Dendritic cell treated with granulocyte-macrophage colony-stimulating factor and Interleukin-4, amounts not matched to agents 40 ng/mL and 50 ng/mL, for 4 days (primary cell): ENCODE results near the gene COLEC11.
A peak's percentile ranks its signal among the peaks of the same experiment; 100 is the strongest.
"Not testable (repeated sequence)": the region's sequence is repeated elsewhere in the genome, so short reads cannot be mapped to it uniquely, and the experiment has no call there.

Source experiments
- H3K27ac Mint-ChIP-seq: one replicate; pipeline ENCODE4 v1.8.0; 2022; ENCODE audit warnings: mild to moderate bottlenecking, mixed read lengths
- H3K27me3 Mint-ChIP-seq: one replicate; pipeline ENCODE4 v1.8.0; 2022; ENCODE audit warnings: mild to moderate bottlenecking, mixed read lengths
- H3K36me3 Mint-ChIP-seq: one replicate; pipeline ENCODE4 v1.8.0; 2022; ENCODE audit warnings: low read depth, mixed read lengths
- H3K4me1 Mint-ChIP-seq: one replicate; pipeline ENCODE4 v1.8.0; 2022; ENCODE audit warnings: low read depth, mixed read lengths
- H3K4me3 Mint-ChIP-seq: one replicate; pipeline ENCODE4 v1.8.0; 2022; ENCODE audit warnings: mild to moderate bottlenecking, moderate library complexity, mixed read lengths
- H3K9me3 Mint-ChIP-seq: one replicate; pipeline ENCODE4 v1.8.0; 2022; ENCODE audit warnings: mixed read lengths
- intact Hi-C: fragments of 100-400 bp; cut with micrococcal nuclease; formaldehyde crosslinking; loops from one replicate; pipeline ENCODE4 v1.15.0; 2022

The COLEC11 gene

GRCh38 chr2:3575534-3576262 lies 19.2 kb upstream of the COLEC11 start:
- intact Hi-C loops: loop anchor here (1.0 to 5.0 kb wide), 3 partner anchors 17 to 198 kb away; partner anchors contain the start of genes ADI1, EIPR1, RNASEH1 and TRAPPC12
- Mint-ChIP-seq H3K27me3 (peaks cover 1% of the 10 kb centered on the region), H3K27ac (peak overlapping the region; percentile 93), H3K36me3 (peaks cover 59% of the 10 kb centered on the region), H3K4me3 (peak overlapping the region; percentile 89), H3K9me3 (no peaks in the 10 kb centered on the region), H3K4me1 (peaks cover 42% of the 10 kb centered on the region)

GRCh38 chr2:3576263-3576630 lies 18.7 kb upstream of the COLEC11 start:
- intact Hi-C loops: loop anchor here (5.0 kb wide), 1 partner anchor 199 kb away; the partner anchor contains the start of genes EIPR1 and TRAPPC12
- H3K36me3 Mint-ChIP-seq: peaks cover 65% of the 10 kb centered on the region
- H3K4me3 Mint-ChIP-seq: peak overlapping the region; percentile 89
- H3K27me3 Mint-ChIP-seq, H3K9me3 Mint-ChIP-seq: not testable (repeated sequence)
- peak overlapping the region; percentile 93 for H3K27ac Mint-ChIP-seq
- H3K4me1 Mint-ChIP-seq: peaks cover 42% of the 10 kb centered on the region

GRCh38 chr2:3578987-3579386 lies 15.9 kb upstream of the COLEC11 start:
- intact Hi-C loops: loop anchor here (5.0 kb wide), 1 partner anchor 202 kb away; the partner anchor contains the start of genes EIPR1 and TRAPPC12
- no peaks in the 10 kb centered on the region for H3K9me3 Mint-ChIP-seq
- peaks cover 1% of the 10 kb centered on the region for H3K27me3 Mint-ChIP-seq
- no peak overlapping the region for H3K27ac Mint-ChIP-seq
- H3K36me3 Mint-ChIP-seq: peaks cover 80% of the 10 kb centered on the region
- H3K4me3 Mint-ChIP-seq: no peak overlapping the region
- H3K4me1 Mint-ChIP-seq: peaks cover 42% of the 10 kb centered on the region

- H3K9me3 Mint-ChIP-seq: no peaks in the 10 kb centered on the region
- H3K27ac Mint-ChIP-seq: no peak overlapping the region
- H3K36me3 Mint-ChIP-seq: peaks cover 78% of the 10 kb centered on the region
- no peak overlapping the region for H3K4me3 Mint-ChIP-seq
- intact Hi-C loops: no loop called here
- H3K27me3 Mint-ChIP-seq: no peaks in the 10 kb centered on the region
- H3K4me1 Mint-ChIP-seq: peaks cover 42% of the 10 kb centered on the region
Observed at GRCh38 chr2:3580449-3580848, 14.5 kb upstream of the COLEC11 start.

GRCh38 chr2:3581367-3582262 lies 13.3 kb upstream of the COLEC11 start:
- Mint-ChIP-seq H3K36me3 (peaks cover 67% of the 10 kb centered on the region), H3K27me3 (no peaks in the 10 kb centered on the region), H3K4me3 (no peak overlapping the region), H3K27ac (no peak overlapping the region), H3K4me1 (peaks cover 31% of the 10 kb centered on the region), H3K9me3 (no peaks in the 10 kb centered on the region)
- intact Hi-C loops: no loop called here

- intact Hi-C loops: no loop called here
- Mint-ChIP-seq H3K27ac (no peak overlapping the region), H3K9me3 (no peaks in the 10 kb centered on the region), H3K36me3 (peaks cover 42% of the 10 kb centered on the region), H3K27me3 (no peaks in the 10 kb centered on the region), H3K4me3 (no peak overlapping the region), H3K4me1 (peaks cover 6% of the 10 kb centered on the region)
Observed at GRCh38 chr2:3584076-3584475, 10.8 kb upstream of the COLEC11 start.

GRCh38 chr2:3584608-3585260 lies 10.2 kb upstream of the COLEC11 start:
- Mint-ChIP-seq H3K36me3 (peaks cover 36% of the 10 kb centered on the region), H3K27me3 (no peaks in the 10 kb centered on the region), H3K4me1 (no peaks in the 10 kb centered on the region), H3K27ac (no peak overlapping the region), H3K4me3 (no peak overlapping the region), H3K9me3 (no peaks in the 10 kb centered on the region)
- intact Hi-C loops: no loop called here

- Mint-ChIP-seq H3K4me1 (no peaks in the 10 kb centered on the region), H3K4me3 (no peak overlapping the region), H3K9me3 (no peaks in the 10 kb centered on the region), H3K36me3 (peaks cover 28% of the 10 kb centered on the region), H3K27ac (no peak overlapping the region), H3K27me3 (no peaks in the 10 kb centered on the region)
- intact Hi-C loops: no loop called here
Observed at GRCh38 chr2:3585261-3586109, 9.4 kb upstream of the COLEC11 start.

GRCh38 chr2:3586220-3586619 lies 8.7 kb upstream of the COLEC11 start:
- intact Hi-C loops: no loop called here
- no peak overlapping the region for H3K27ac Mint-ChIP-seq
- no peaks in the 10 kb centered on the region for H3K9me3 Mint-ChIP-seq
- H3K4me1 Mint-ChIP-seq: no peaks in the 10 kb centered on the region
- peaks cover 21% of the 10 kb centered on the region for H3K36me3 Mint-ChIP-seq
- no peak overlapping the region for H3K4me3 Mint-ChIP-seq
- H3K27me3 Mint-ChIP-seq: no peaks in the 10 kb centered on the region

- no peak overlapping the region for H3K27ac Mint-ChIP-seq
- peaks cover 13% of the 10 kb centered on the region for H3K36me3 Mint-ChIP-seq
- H3K4me1 Mint-ChIP-seq: no peaks in the 10 kb centered on the region
- no peaks in the 10 kb centered on the region for H3K9me3 Mint-ChIP-seq
- no peaks in the 10 kb centered on the region for H3K27me3 Mint-ChIP-seq
- intact Hi-C loops: no loop called here
- H3K4me3 Mint-ChIP-seq: no peak overlapping the region
Observed at GRCh38 chr2:3587021-3587420, 7.9 kb upstream of the COLEC11 start.

GRCh38 chr2:3587432-3587831 lies 7.5 kb upstream of the COLEC11 start:
- intact Hi-C loops: no loop called here
- H3K36me3 Mint-ChIP-seq: peaks cover 9% of the 10 kb centered on the region
- no peak overlapping the region for H3K4me3 Mint-ChIP-seq
- H3K4me1 Mint-ChIP-seq: no peaks in the 10 kb centered on the region
- no peaks in the 10 kb centered on the region for H3K27me3 Mint-ChIP-seq
- no peak overlapping the region for H3K27ac Mint-ChIP-seq
- no peaks in the 10 kb centered on the region for H3K9me3 Mint-ChIP-seq

- peaks cover 5% of the 10 kb centered on the region for H3K36me3 Mint-ChIP-seq
- intact Hi-C loops: no loop called here
- H3K4me3 Mint-ChIP-seq: no peak overlapping the region
- H3K4me1 Mint-ChIP-seq: no peaks in the 10 kb centered on the region
- H3K27ac Mint-ChIP-seq: no peak overlapping the region
- H3K27me3 Mint-ChIP-seq: no peaks in the 10 kb centered on the region
- H3K9me3 Mint-ChIP-seq: no peaks in the 10 kb centered on the region
Observed at GRCh38 chr2:3588084-3588483, 6.8 kb upstream of the COLEC11 start.

- Mint-ChIP-seq H3K27ac (no peak overlapping the region), H3K36me3 (peaks cover 5% of the 10 kb centered on the region), H3K4me1 (no peaks in the 10 kb centered on the region), H3K27me3 (no peaks in the 10 kb centered on the region), H3K9me3 (no peaks in the 10 kb centered on the region), H3K4me3 (no peak overlapping the region)
- intact Hi-C loops: no loop called here
Observed at GRCh38 chr2:3589086-3589485, 5.8 kb upstream of the COLEC11 start.
